ENCODE measurements around the gene PLCB1. TPM values are rescaled to one million over a fixed set of nuclear protein-coding genes. Genes with fewer than 3 reads are reported as not detected.

PLCB1 gene
- total and polyA plus RNA-seq, 10 of the 15 experiments (the other 5 are each of a cell fraction or from before 2014, with no cell fraction given), result 0.05 to 5.3 (median 0.17) TPM; not detected in 1

DNA sequence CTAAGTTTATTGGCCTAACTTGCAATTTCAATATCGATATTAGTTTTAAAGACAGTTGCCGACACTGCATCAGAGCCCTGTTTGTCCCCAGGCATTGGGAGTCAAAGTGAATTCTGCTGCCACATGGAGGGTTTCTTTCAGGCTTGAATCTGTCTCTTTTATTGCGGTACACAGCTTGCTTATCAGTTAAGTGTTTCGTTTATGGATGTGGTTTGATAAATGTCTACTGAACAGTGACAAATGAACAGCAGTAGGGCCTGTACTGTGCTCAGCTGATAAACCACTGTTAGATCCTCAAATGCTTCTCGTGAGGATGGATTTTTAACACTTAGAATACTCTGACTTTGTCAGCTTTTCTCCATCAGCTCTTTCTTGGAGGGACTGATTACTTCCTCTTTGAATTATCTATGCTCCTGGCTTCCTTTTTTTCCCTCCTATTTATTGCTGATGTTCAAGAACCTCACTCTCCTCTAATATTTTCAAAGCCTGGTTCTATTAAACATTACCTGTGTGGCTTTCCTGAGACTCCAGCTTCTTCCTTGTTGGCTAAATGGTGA is 240.8 kb downstream of the PLCB1 start:
- Histone ChIP-seq H3K9me3 (replicated peaks; ENCODE audit: control insufficient read depth, insufficient read depth, low read length) (no peaks in the 10 kb centered on the region), H3K27ac (ENCODE audit: control insufficient read depth, insufficient read depth) (no peak overlapping the region), H4K20me1 (ENCODE audit: control insufficient read depth, insufficient read depth) (no peaks in the 10 kb centered on the region), H3K4me3 (no peak overlapping the region), H3K79me2 (ENCODE audit: control insufficient read depth, insufficient read depth, low read length) (no peaks in the 10 kb centered on the region), H3K36me3 (ENCODE audit: control insufficient read depth in 2 of 2, insufficient read depth in 2 of 2, low read length in 1 of 2) (no peaks in the 10 kb centered on the region), H3K4me1 (ENCODE audit: control insufficient read depth, insufficient read depth, low read length) (no peaks in the 10 kb centered on the region), H3K27me3 (replicated peaks in 1 of 2; ENCODE audit: control insufficient read depth in 2 of 2, insufficient read depth in 2 of 2, low read length in 1 of 2) (no peaks in the 10 kb centered on the region), H3K9ac (ENCODE audit: control insufficient read depth, insufficient read depth, low read length) (no peak overlapping the region), H2AFZ (ENCODE audit: control insufficient read depth, low read depth, low read length) (no peak overlapping the region), H3K4me2 (ENCODE audit: control insufficient read depth, insufficient read depth) (no peak overlapping the region)
- SMC1A ChIA-PET (ENCODE audit: uncharacterized antibody, unreplicated experiment), result interaction anchor here (0.9 to 1.9 kb wide), 5 partner anchors 8 to 109 kb away, joined by 3 to 8 read pairs (median 4); no protein-coding TSS in a partner anchor
- BruUV-seq (replicated peaks), result no TSS peak
- no peak for DNase-seq (ENCODE audit: low read depth, low spot score)
- WGBS (ENCODE audit: insufficient coverage, insufficient replicate concordance, low lambda C conversion rate, missing lambda C conversion rate), result 30% methylated on average over 5 of the region's 5 CpGs
- FAIRE-seq, result no peak
- intact Hi-C loops (cut with micrococcal nuclease; ENCODE audit: unreplicated experiment), result no loop called here
- RAD21 ChIA-PET (ENCODE audit: unreplicated experiment), result no interaction called here
- POLR2A ChIA-PET, result no interaction called here
- CTCF ChIA-PET, result interaction anchor here (0.8 to 4.3 kb wide), 3 partner anchors 11 to 855 kb away, joined by 3 to 22 read pairs (median 3); no protein-coding TSS in a partner anchor
- TF ChIP-seq, protein P1, sequence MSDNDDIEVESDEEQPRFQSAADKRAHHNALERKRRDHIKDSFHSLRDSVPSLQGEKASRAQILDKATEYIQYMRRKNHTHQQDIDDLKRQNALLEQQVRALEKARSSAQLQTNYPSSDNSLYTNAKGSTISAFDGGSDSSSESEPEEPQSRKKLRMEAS (IDR thresholded peaks at IDR 0.05; ENCODE audit: low read depth, low read length), result no peak
- TF ChIP-seq IKZF2 (IDR thresholded peaks at IDR 0.05), result no peak
- TF ChIP-seq JUNB (IDR thresholded peaks at IDR 0.05), result no peak
- no peak for TF ChIP-seq MEF2A (IDR thresholded peaks at IDR 0.05; ENCODE audit: insufficient read depth, low read depth, low read length)
- TF ChIP-seq KAT2A (conservative IDR thresholded peaks at IDR 0.05; ENCODE audit: control insufficient read depth, low read depth, low read length), result no peak
- no peak for TF ChIP-seq BRCA1 (IDR thresholded peaks at IDR 0.05; ENCODE audit: low read depth, low read length)
- TF ChIP-seq MYB (IDR thresholded peaks at IDR 0.05; ENCODE audit: borderline replicate concordance, low read depth, low read length), result no peak
- no peak for ATAC-seq
- in situ Hi-C loops (cut with MboI), result no loop called here

DNA sequence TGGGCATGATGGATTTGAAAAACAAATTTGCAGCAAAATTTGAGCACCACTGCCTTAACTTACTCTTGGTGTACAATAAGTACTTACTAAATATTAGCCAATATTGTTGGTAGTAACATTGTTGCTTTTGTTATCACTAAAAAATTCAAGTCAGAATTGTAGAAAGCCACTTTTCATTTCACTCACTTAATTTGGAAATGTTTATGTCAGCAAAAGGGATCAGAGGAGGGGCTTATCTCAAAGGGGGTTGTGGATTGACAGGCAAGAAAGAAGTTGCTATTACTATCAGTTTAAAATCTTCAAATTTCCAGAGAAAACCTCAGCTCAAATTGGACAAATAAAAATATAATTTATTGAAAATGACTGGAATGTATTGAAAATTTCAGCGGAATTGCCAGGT is 241.5 kb downstream of the PLCB1 start:
- BruUV-seq (replicated peaks), result no TSS peak
- ChIA-PET RAD21 (ENCODE audit: unreplicated experiment) (no interaction called here), SMC1A (ENCODE audit: uncharacterized antibody, unreplicated experiment) (interaction anchor here (0.9 to 1.9 kb wide), 3 partner anchors 13 to 17 kb away, joined by 3 to 8 read pairs (median 4); no protein-coding TSS in a partner anchor), CTCF (interaction anchor here (4.3 kb wide), 1 partner anchor 15 kb away, joined by 22 read pairs; no protein-coding TSS in a partner anchor), POLR2A (no interaction called here)
- no peaks in the 10 kb centered on the region for H3K4me1 ChIP-seq (ENCODE audit: control insufficient read depth, insufficient read depth, low read length)
- no peaks in the 10 kb centered on the region for H4K20me1 ChIP-seq (ENCODE audit: control insufficient read depth, insufficient read depth)
- no peaks in the 10 kb centered on the region for H3K27me3 ChIP-seq (replicated peaks in 1 of 2; ENCODE audit: control insufficient read depth in 2 of 2, insufficient read depth in 2 of 2, low read length in 1 of 2)
- 86% methylated on average over 1 of the region's 1 CpG for WGBS (ENCODE audit: insufficient coverage, insufficient replicate concordance, low lambda C conversion rate, missing lambda C conversion rate)
- no peak overlapping the region for H3K9ac ChIP-seq (ENCODE audit: control insufficient read depth, insufficient read depth, low read length)
- DNase-seq (ENCODE audit: low read depth, low spot score), result no peak
- no peak overlapping the region for H2AFZ ChIP-seq (ENCODE audit: control insufficient read depth, low read depth, low read length)
- no peak overlapping the region for H3K4me3 ChIP-seq
- H3K27ac ChIP-seq (ENCODE audit: control insufficient read depth, insufficient read depth), result no peak overlapping the region
- H3K9me3 ChIP-seq (replicated peaks; ENCODE audit: control insufficient read depth, insufficient read depth, low read length), result no peaks in the 10 kb centered on the region
- no peaks in the 10 kb centered on the region for H3K79me2 ChIP-seq (ENCODE audit: control insufficient read depth, insufficient read depth, low read length)
- intact Hi-C loops (cut with micrococcal nuclease; ENCODE audit: unreplicated experiment) (no loop called here), in situ Hi-C loops (cut with MboI) (no loop called here)
- no peak for FAIRE-seq
- no peak for ATAC-seq
- no peak overlapping the region for H3K4me2 ChIP-seq (ENCODE audit: control insufficient read depth, insufficient read depth)
- H3K36me3 ChIP-seq (ENCODE audit: control insufficient read depth in 2 of 2, insufficient read depth in 2 of 2, low read length in 1 of 2), result no peaks in the 10 kb centered on the region
- TF ChIP-seq, protein P2, sequence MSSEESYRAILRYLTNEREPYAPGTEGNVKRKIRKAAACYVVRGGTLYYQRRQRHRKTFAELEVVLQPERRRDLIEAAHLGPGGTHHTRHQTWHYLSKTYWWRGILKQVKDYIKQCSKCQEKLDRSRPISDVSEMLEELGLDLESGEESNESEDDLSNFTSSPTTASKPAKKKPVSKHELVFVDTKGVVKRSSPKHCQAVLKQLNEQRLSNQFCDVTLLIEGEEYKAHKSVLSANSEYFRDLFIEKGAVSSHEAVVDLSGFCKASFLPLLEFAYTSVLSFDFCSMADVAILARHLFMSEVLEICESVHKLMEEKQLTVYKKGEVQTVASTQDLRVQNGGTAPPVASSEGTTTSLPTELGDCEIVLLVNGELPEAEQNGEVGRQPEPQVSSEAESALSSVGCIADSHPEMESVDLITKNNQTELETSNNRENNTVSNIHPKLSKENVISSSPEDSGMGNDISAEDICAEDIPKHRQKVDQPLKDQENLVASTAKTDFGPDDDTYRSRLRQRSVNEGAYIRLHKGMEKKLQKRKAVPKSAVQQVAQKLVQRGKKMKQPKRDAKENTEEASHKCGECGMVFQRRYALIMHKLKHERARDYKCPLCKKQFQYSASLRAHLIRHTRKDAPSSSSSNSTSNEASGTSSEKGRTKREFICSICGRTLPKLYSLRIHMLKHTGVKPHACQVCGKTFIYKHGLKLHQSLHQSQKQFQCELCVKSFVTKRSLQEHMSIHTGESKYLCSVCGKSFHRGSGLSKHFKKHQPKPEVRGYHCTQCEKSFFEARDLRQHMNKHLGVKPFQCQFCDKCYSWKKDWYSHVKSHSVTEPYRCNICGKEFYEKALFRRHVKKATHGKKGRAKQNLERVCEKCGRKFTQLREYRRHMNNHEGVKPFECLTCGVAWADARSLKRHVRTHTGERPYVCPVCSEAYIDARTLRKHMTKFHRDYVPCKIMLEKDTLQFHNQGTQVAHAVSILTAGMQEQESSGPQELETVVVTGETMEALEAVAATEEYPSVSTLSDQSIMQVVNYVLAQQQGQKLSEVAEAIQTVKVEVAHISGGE (CRISPR knock-in tag; IDR thresholded peaks at IDR 0.05), result no peak
- TF ChIP-seq TARDBP (IDR thresholded peaks at IDR 0.05; ENCODE audit: borderline replicate concordance) (no peak), TBL1XR1 (IDR thresholded peaks at IDR 0.05; ENCODE audit: low read depth, low read length) (no peak), ATF7 (IDR thresholded peaks at IDR 0.05; ENCODE audit: low read depth) (no peak), RAD51 (IDR thresholded peaks at IDR 0.05) (no peak)
- TF ChIP-seq, protein P3, sequence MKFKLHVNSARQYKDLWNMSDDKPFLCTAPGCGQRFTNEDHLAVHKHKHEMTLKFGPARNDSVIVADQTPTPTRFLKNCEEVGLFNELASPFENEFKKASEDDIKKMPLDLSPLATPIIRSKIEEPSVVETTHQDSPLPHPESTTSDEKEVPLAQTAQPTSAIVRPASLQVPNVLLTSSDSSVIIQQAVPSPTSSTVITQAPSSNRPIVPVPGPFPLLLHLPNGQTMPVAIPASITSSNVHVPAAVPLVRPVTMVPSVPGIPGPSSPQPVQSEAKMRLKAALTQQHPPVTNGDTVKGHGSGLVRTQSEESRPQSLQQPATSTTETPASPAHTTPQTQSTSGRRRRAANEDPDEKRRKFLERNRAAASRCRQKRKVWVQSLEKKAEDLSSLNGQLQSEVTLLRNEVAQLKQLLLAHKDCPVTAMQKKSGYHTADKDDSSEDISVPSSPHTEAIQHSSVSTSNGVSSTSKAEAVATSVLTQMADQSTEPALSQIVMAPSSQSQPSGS (IDR thresholded peaks at IDR 0.05; ENCODE audit: low read length), result no peak
